H1 (cell line): ENCODE results near the gene CMIP.

ENCODE experiments used
- ASH2L ChIP-seq: fragments of 200-600, 300-600 bp; sonication (generic); IDR thresholded peaks from one replicate; pipeline ENCODE4 v1.7.1; 2017; ENCODE audit warnings: low read length
- CHD1 ChIP-seq: IDR thresholded peaks from 2 replicates; pipeline ENCODE4 v1.6.1; 2012; ENCODE audit warnings: low read depth, low read length, improper control_type of control experiment
- CTCF ChIP-seq, 3 experiments: IDR thresholded peaks; 1 replicate in 2 of 3; 2 replicates in 1 of 3; pipeline versions ENCODE4 v1.5.1 to v1.6.1; 2011; ENCODE audit warnings: low read length in 3 of 3, mild to moderate bottlenecking in 3 of 3, inconsistent platforms in 2 of 3, low read depth in 1 of 3, moderate library complexity in 1 of 3; ENCODE audit not compliant: insufficient read depth in 1 of 3; ENCODE audit errors: control extremely low read depth in 1 of 3
- EP300 ChIP-seq, 2 experiments: IDR thresholded peaks; 1 replicate in 1 of 2; 2 replicates in 1 of 2; pipeline ENCODE4 v1.6.1; 2011 to 2012; ENCODE audit warnings: low read depth in 2 of 2, low read length in 2 of 2, mild to moderate bottlenecking in 2 of 2, borderline replicate concordance in 1 of 2, inconsistent platforms in 1 of 2, moderate library complexity in 1 of 2
- GABPA ChIP-seq: IDR thresholded peaks from 2 replicates; pipeline ENCODE4 v1.6.1; 2011; ENCODE audit warnings: mild to moderate bottlenecking, low read length, moderate library complexity, borderline replicate concordance; ENCODE audit not compliant: insufficient read depth
- POLR2A ChIP-seq, 2 experiments: IDR thresholded peaks; 1 replicate in 1 of 2; 2 replicates in 1 of 2; pipeline ENCODE4 v1.6.1; 2011; ENCODE audit warnings: low read depth in 2 of 2, low read length in 2 of 2, mild to moderate bottlenecking in 2 of 2; ENCODE audit errors: control extremely low read depth in 1 of 2
- TF ChIP-seq, protein P1 (sequence below): IDR thresholded peaks from 2 replicates; pipeline ENCODE4 v1.6.1; 2012; ENCODE audit warnings: inconsistent platforms

DNA sequence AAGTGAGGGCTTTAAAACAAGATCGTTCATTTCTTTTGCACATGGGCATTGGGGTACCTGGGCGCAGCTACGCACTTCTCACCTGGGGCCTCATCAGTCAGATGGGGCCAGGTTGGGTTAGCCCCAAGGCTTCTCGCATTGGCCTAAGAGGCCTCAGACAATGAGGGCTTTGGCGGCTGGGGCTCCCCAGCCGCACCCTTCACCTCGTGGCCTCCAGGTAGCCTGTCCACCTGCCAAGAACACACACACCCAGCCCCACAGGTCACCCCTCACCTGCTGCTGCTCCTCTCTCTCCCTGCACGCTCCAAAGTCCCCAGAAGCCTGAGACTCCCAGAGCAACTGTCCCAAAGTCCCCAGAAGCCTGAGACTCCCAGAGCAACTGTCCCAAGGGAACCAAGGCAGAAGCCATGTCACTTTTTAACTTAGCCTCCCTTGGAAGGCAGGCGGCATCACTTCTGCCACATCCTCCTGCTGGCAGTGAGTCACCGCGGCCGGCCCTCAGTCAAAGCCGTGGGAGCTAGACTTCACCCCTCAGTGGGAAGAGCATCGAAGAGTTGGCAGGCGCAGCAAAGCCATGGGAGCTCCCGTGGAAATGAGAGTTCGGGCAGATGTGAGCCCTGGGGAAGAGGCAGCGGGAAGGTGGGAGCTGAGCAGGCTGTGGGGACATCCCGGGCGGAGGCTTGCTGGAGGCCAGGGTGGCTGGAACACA lies 255.6 kb downstream of the CMIP start:
- TF ChIP-seq GABPA = no peak
- no peak for TF ChIP-seq CTCF (IDR thresholded peaks at IDR 0.05; ENCODE audit: control extremely low read depth in 1 of 3, insufficient read depth in 1 of 3, low read depth in 1 of 3, low read length in 3 of 3)
- no peak for TF ChIP-seq CHD1
- TF ChIP-seq EP300 (IDR thresholded peaks at IDR 0.05; ENCODE audit: borderline replicate concordance in 1 of 2, low read depth in 2 of 2, low read length in 2 of 2) = no peak
- TF ChIP-seq, protein P1, sequence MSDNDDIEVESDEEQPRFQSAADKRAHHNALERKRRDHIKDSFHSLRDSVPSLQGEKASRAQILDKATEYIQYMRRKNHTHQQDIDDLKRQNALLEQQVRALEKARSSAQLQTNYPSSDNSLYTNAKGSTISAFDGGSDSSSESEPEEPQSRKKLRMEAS = no peak
- TF ChIP-seq POLR2A (IDR thresholded peaks at IDR 0.05; ENCODE audit: control extremely low read depth in 1 of 2, low read depth in 2 of 2, low read length in 2 of 2) = no peak
- no peak for TF ChIP-seq ASH2L
